HepG2 (cell line): ENCODE measurements around the gene TCF3. TPM values are rescaled to one million over a fixed set of nuclear protein-coding genes. Genes with fewer than 3 reads are reported as not detected.

Source experiments
- AKAP8 ChIP-seq: sonication (generic); formaldehyde crosslinking; IDR thresholded peaks from 2 replicates; pipeline ENCODE4 v1.5.1; 2020; ENCODE audit warnings: mild to moderate bottlenecking, missing genetic modification reagents
- AKNA ChIP-seq: sonication (generic); formaldehyde crosslinking; IDR thresholded peaks from 2 replicates; pipeline ENCODE4 v1.4.0; 2020; ENCODE audit warnings: missing genetic modification reagents, borderline replicate concordance
- ATF1 ChIP-seq: IDR thresholded peaks from 2 replicates; pipeline ENCODE4 v1.6.1; 2016; ENCODE audit warnings: mild to moderate bottlenecking, control low read depth
- BHLHE40 ChIP-seq: IDR thresholded peaks from 2 replicates; pipeline ENCODE4 v1.6.1; 2011; ENCODE audit warnings: low read length, improper control_type of control experiment
- CCDC6 ChIP-seq: sonication (generic); formaldehyde crosslinking; IDR thresholded peaks from 2 replicates; pipeline ENCODE4 v1.8.1; 2022; ENCODE audit warnings: mild to moderate bottlenecking, missing genetic modification reagents, moderate library complexity
- HIVEP1 ChIP-seq: sonication (generic); formaldehyde crosslinking; IDR thresholded peaks from 2 replicates; pipeline ENCODE4 v1.4.0; 2020; ENCODE audit warnings: mild to moderate bottlenecking, missing genetic modification reagents
- JUN ChIP-seq: sonication (generic); formaldehyde crosslinking; IDR thresholded peaks from 2 replicates; pipeline ENCODE4 v1.4.0; 2020; ENCODE audit warnings: mild to moderate bottlenecking, missing genetic modification reagents
- KLF6 ChIP-seq: IDR thresholded peaks from 2 replicates; pipeline ENCODE4 v1.8.0; 2016; ENCODE audit warnings: missing biosample characterization, missing genetic modification reagents
- MXD4 ChIP-seq: IDR thresholded peaks from 2 replicates; pipeline ENCODE4 v1.6.1; 2016; ENCODE audit warnings: mild to moderate bottlenecking, missing biosample characterization, missing genetic modification reagents
- STAT5B ChIP-seq: sonication (generic); formaldehyde crosslinking; IDR thresholded peaks from 2 replicates; pipeline ENCODE4 v1.4.0; 2020; ENCODE audit warnings: missing genetic modification reagents
- ZFP91 ChIP-seq: sonication (generic); formaldehyde crosslinking; IDR thresholded peaks from 2 replicates; pipeline ENCODE4 v1.9.0; 2022; ENCODE audit warnings: missing genetic modification reagents, mild to moderate bottlenecking, borderline replicate concordance
- ZNF225 ChIP-seq: sonication (generic); formaldehyde crosslinking; IDR thresholded peaks from 2 replicates; pipeline ENCODE4 v1.4.0; 2020; ENCODE audit warnings: mild to moderate bottlenecking, missing genetic modification reagents
- ZNF276 ChIP-seq: sonication (generic); formaldehyde crosslinking; IDR thresholded peaks from 2 replicates; pipeline ENCODE4 v1.4.0; 2020; ENCODE audit warnings: mild to moderate bottlenecking, low read depth, missing genetic modification reagents
- polyA plus RNA-seq, 8 experiments: library from polyadenylated mRNA; depleted of rRNA in 3 of 8; stranded (reverse) in 7 of 8; unstranded in 1 of 8; fragments of >200 nt; fragmentation: Illumina TruSeq in 4 of 8; extraction: Trizol in 4 of 8; gene quantifications; 2 replicates each; pipeline versions ENCODE4 v1.2.1 to v1.2.3, GENCODE V29; 2011 to 2016; ENCODE audit warnings: low read depth in 4 of 8, missing spikeins in 1 of 8, mixed read lengths in 1 of 8; ENCODE audit not compliant: insufficient read depth in 1 of 8
- total RNA-seq, 5 experiments: library from RNA; depleted of rRNA; stranded (reverse); fragments of >200 nt; fragmentation: Illumina TruSeq; extraction: Trizol; gene quantifications; 2 replicates each; pipeline ENCODE4 v1.2.3, GENCODE V29; 2016; ENCODE audit warnings: low read depth in 1 of 5
- TF ChIP-seq, protein P1 (sequence below): sonication (generic); formaldehyde crosslinking; IDR thresholded peaks from 2 replicates; pipeline ENCODE4 v1.5.1; 2020; ENCODE audit warnings: mild to moderate bottlenecking, missing genetic modification reagents
- TF ChIP-seq, protein P2 (sequence below): sonication (generic); formaldehyde crosslinking; IDR thresholded peaks from 2 replicates; pipeline ENCODE4 v1.8.0; 2022; ENCODE audit warnings: mild to moderate bottlenecking, missing genetic modification reagents, moderate library complexity
- TF ChIP-seq, protein P3 (sequence below): IDR thresholded peaks from 2 replicates; pipeline ENCODE4 v1.6.1; 2012; ENCODE audit warnings: inconsistent platforms

TCF3 gene
- total and polyA plus RNA-seq, 2 of the 13 experiments (the other 11 are each of a cell fraction or from before 2014, with no cell fraction given), result 51.4 to 53.2 TPM

DNA sequence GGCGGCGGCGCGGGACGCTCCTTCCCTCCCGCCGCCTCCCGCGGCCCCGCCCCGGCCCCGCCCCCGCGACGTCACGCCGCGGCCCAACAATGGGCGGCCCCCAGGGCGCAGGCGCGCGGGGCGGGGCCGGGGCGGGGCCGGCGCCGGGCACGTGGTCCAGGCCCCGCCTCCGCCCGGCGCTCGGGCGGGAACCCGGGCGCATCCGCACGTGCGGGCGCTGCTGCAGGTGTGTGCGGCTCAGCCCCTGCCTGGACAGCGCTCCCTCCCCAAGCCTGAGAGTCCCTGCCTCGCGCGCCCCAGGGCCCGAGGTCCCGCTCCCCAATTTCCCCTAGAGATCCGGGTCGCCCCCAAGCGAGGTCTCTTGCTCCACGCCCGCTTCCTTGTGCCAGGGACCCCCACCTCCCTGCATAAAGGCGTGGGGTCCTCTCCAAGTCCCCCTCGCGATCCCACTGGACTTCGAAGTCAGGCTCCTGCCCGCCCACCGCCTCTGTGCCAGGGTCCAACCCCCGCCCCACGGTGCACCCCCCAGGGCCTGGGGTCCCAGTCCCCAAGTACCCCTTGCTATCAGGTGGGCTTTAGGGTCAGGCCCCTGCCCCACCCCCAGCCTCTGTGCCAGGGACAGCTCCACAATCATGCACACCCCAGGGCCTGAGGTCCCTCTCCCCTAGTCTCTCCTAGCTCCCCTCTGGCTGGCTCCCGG, 83.9 kb downstream of the TCF3 start, which contains the start of gene MEX3D (continued):
- TF ChIP-seq, protein P1, sequence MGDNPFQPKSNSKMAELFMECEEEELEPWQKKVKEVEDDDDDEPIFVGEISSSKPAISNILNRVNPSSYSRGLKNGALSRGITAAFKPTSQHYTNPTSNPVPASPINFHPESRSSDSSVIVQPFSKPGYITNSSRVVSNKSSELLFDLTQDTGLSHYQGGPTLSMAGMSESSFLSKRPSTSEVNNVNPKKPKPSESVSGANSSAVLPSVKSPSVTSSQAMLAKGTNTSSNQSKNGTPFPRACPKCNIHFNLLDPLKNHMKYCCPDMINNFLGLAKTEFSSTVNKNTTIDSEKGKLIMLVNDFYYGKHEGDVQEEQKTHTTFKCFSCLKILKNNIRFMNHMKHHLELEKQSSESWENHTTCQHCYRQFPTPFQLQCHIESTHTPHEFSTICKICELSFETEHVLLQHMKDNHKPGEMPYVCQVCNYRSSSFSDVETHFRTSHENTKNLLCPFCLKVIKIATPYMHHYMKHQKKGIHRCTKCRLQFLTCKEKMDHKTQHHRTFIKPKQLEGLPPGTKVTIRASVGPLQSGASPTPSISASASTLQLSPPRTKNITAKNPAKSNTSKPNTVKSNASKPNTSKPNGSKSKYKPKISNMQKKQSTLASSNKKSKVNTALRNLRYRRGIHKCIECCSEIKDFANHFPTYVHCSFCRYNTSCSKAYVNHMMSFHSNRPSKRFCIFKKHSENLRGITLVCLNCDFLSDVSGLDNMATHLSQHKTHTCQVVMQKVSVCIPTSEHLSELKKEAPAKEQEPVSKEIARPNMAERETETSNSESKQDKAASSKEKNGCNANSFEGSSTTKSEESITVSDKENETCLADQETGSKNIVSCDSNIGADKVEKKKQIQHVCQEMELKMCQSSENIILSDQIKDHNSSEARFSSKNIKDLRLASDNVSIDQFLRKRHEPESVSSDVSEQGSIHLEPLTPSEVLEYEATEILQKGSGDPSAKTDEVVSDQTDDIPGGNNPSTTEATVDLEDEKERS (CRISPR knock-in tag), result no peak
- TF ChIP-seq ZNF276 (peak; percentile 82; the same call in 1 of the 2 replicates), AKAP8 (peak; percentile 54; the same call in 1 of the 2 replicates), AKNA (CRISPR knock-in tag) (no peak), ZFP91 (peak; percentile 35; the same call in 1 of the 2 replicates), KLF6 (CRISPR knock-in tag) (0 out of 2 replicates have a peak, but pooled peaks have one; percentile 57), STAT5B (CRISPR knock-in tag) (0 out of 2 replicates have a peak, but pooled peaks have one; percentile 46), BHLHE40 (peak; percentile 96), HIVEP1 (CRISPR knock-in tag) (peak; percentile 32; the same call in 1 of the 2 replicates), CCDC6 (CRISPR knock-in tag) (peak; percentile 81; the same call in 1 of the 2 replicates), ATF1 (CRISPR knock-in tag) (no peak), ZNF225 (CRISPR knock-in tag) (no peak), JUN (CRISPR knock-in tag) (no peak), MXD4 (CRISPR knock-in tag) (0 out of 2 replicates have a peak, but pooled peaks have one; percentile 49)
- TF ChIP-seq, protein P2, sequence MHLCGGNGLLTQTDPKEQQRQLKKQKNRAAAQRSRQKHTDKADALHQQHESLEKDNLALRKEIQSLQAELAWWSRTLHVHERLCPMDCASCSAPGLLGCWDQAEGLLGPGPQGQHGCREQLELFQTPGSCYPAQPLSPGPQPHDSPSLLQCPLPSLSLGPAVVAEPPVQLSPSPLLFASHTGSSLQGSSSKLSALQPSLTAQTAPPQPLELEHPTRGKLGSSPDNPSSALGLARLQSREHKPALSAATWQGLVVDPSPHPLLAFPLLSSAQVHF, result peak; percentile 88; the same call in 1 of the 2 replicates
- TF ChIP-seq, protein P3, sequence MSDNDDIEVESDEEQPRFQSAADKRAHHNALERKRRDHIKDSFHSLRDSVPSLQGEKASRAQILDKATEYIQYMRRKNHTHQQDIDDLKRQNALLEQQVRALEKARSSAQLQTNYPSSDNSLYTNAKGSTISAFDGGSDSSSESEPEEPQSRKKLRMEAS, result peak; percentile 98
